ENCODE data around the gene IL11RA.

The IL11RA gene

GRCh38 chr9:34651876-34652601 is at the start of gene IL11RA:
IL11RA (plus strand) TSS chr9:34652185; CDS start chr9:34655218, 3,033 bp downstream.
- peaks cover 22% of the 10 kb centered on the region; the same call in 1 of the 2 replicates for H3K36me3 ChIP-seq (ENCODE audit: low read depth)
- H3K4me3 ChIP-seq (ENCODE audit: severe bottlenecking), result peak within 1 kb of the TSS; percentile 32
- peak within 1 kb of the TSS; percentile 70 for H3K27ac ChIP-seq (ENCODE audit: poor library complexity, severe bottlenecking)
- TF ChIP-seq, protein P1, sequence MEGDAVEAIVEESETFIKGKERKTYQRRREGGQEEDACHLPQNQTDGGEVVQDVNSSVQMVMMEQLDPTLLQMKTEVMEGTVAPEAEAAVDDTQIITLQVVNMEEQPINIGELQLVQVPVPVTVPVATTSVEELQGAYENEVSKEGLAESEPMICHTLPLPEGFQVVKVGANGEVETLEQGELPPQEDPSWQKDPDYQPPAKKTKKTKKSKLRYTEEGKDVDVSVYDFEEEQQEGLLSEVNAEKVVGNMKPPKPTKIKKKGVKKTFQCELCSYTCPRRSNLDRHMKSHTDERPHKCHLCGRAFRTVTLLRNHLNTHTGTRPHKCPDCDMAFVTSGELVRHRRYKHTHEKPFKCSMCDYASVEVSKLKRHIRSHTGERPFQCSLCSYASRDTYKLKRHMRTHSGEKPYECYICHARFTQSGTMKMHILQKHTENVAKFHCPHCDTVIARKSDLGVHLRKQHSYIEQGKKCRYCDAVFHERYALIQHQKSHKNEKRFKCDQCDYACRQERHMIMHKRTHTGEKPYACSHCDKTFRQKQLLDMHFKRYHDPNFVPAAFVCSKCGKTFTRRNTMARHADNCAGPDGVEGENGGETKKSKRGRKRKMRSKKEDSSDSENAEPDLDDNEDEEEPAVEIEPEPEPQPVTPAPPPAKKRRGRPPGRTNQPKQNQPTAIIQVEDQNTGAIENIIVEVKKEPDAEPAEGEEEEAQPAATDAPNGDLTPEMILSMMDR (IDR thresholded peaks at IDR 0.05; ENCODE audit: poor library complexity, severe bottlenecking), result peak; percentile 11
- H3K4me1 ChIP-seq (ENCODE audit: insufficient read depth, poor library complexity, severe bottlenecking), result peaks cover 6% of the 10 kb centered on the region
- H3K27me3 ChIP-seq (ENCODE audit: insufficient read depth, poor library complexity, severe bottlenecking), result no peaks in the 10 kb centered on the region
- ATAC-seq (ENCODE audit: low read depth) (peak; percentile 87), DNase-seq (ENCODE audit: low spot score) (peak; percentile 82)
- no peaks in the 10 kb centered on the region for H3K9me3 ChIP-seq (ENCODE audit: severe bottlenecking)

DNA sequence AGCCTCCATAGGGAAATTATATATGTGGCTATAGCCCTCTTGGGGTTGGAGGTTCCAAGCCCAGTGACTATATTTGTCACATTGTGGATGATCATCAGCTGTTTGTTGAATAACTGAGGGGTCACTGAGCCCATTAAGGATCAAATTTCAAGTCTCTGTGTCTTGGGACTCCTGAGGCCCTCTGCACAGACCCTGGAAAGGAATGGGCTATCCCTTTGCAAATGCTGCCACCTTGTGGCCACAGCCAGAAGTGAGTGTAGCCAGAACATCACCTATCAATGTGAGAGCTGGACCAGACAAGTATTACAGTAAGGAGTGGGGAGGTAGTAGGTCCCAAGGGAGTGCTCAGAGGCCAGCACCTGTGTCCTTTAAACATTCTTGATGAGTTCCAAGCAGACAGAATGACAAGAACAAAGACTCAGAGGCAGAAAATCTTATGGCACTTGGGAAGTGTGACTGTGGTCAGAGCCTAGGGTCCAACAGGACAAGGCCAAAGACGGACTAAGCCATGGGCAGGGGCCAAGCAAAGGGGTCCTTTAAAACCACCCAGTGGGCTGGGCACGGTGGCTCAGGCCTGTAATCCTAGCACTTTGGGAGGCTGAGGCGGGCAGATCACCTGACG is 48.3 kb upstream of the IL11RA start:
- TF ChIP-seq, protein P1 (IDR thresholded peaks at IDR 0.05; ENCODE audit: poor library complexity, severe bottlenecking), result peak; percentile 92
- Histone ChIP-seq H3K4me3 (ENCODE audit: severe bottlenecking) (no peak overlapping the region), H3K9me3 (ENCODE audit: severe bottlenecking) (no peaks in the 10 kb centered on the region), H3K27ac (ENCODE audit: poor library complexity, severe bottlenecking) (no peak overlapping the region), H3K4me1 (ENCODE audit: insufficient read depth, poor library complexity, severe bottlenecking) (peaks cover 8% of the 10 kb centered on the region), H3K36me3 (ENCODE audit: low read depth) (no peaks in the 10 kb centered on the region), H3K27me3 (ENCODE audit: insufficient read depth, poor library complexity, severe bottlenecking) (no peaks in the 10 kb centered on the region)
- DNase-seq (ENCODE audit: low spot score), result no peak
- peak; percentile 77; the same call in 2 of the 3 replicates for ATAC-seq (ENCODE audit: low read depth)

DNA sequence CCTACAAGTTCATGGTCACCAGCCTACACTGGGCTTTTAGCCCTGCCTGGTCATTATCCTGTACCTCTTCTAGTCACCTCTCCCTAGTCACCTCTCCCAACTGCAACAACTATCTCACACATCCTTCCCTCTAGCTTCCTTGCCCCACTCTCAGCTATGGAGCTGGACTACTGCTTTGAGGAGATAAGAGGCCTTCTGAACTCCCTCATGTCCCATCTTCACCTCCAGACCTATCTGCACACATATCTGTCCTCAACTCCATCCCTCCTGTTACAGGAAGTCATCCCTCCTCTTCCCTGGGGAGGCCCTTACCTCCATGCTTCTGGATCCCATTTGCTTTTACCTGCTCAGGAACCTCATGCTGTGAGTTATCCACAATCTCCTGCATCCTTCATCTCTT is 45.8 kb upstream of the IL11RA start:
- ATAC-seq (ENCODE audit: low read depth) (no peak), DNase-seq (ENCODE audit: low spot score) (no peak)
- Histone ChIP-seq H3K36me3 (ENCODE audit: low read depth) (no peaks in the 10 kb centered on the region), H3K27ac (ENCODE audit: poor library complexity, severe bottlenecking) (no peak overlapping the region), H3K4me1 (ENCODE audit: insufficient read depth, poor library complexity, severe bottlenecking) (no peaks in the 10 kb centered on the region), H3K9me3 (ENCODE audit: severe bottlenecking) (no peaks in the 10 kb centered on the region), H3K27me3 (ENCODE audit: insufficient read depth, poor library complexity, severe bottlenecking) (no peaks in the 10 kb centered on the region), H3K4me3 (ENCODE audit: severe bottlenecking) (no peak overlapping the region)
- TF ChIP-seq, protein P1 (IDR thresholded peaks at IDR 0.05; ENCODE audit: poor library complexity, severe bottlenecking), result no peak

DNA sequence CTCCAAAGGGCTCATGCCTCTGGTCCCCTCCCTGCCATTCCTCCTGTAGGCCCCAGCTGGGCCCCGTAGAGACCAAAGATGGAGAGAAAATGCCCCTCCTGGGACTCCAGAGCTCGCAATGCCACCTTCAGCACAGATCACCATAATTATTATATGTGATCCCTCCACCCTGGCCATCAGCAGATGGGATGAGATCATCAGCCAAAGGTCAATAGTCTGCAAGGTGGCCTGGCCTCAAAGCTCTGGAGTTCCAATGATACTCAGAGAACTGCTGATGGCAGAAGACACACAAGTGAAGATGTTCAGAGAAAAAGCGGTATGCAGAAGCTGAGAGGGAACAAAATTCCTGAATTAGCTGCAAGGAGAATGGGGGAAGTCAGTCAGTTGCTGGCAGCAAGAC is 45.1 kb upstream of the IL11RA start:
- H3K27me3 ChIP-seq (ENCODE audit: insufficient read depth, poor library complexity, severe bottlenecking), result no peaks in the 10 kb centered on the region

More for the DNA sequence above, 45.1 kb upstream of the IL11RA start:
- TF ChIP-seq, protein P1 (IDR thresholded peaks at IDR 0.05; ENCODE audit: poor library complexity, severe bottlenecking), result no peak
- H3K36me3 ChIP-seq (ENCODE audit: low read depth), result no peaks in the 10 kb centered on the region
- no peak overlapping the region for H3K4me3 ChIP-seq (ENCODE audit: severe bottlenecking)
- H3K4me1 ChIP-seq (ENCODE audit: insufficient read depth, poor library complexity, severe bottlenecking), result no peaks in the 10 kb centered on the region
- ATAC-seq (ENCODE audit: low read depth) (no peak), DNase-seq (ENCODE audit: low spot score) (no peak)
- H3K9me3 ChIP-seq (ENCODE audit: severe bottlenecking), result no peaks in the 10 kb centered on the region
- H3K27ac ChIP-seq (ENCODE audit: poor library complexity, severe bottlenecking), result no peak overlapping the region

All from RWPE2 (cell line).